HEK293T (cell line): ENCODE data around the gene NAALADL2.

ENCODE experiments used
- CTCF ChIA-PET: fragments of 350-600 bp; formaldehyde crosslinking; extraction: SDS; loops from one replicate; lab custom pipeline; 2021; ENCODE audit warnings: antibody characterized with exemption, inconsistent platforms; lab: Yijun Ruan, JAX
- POLR2A ChIA-PET: fragments of 350-600 bp; formaldehyde crosslinking; extraction: SDS; loops from one replicate; lab custom pipeline; 2020; ENCODE audit warnings: antibody characterized with exemption, inconsistent platforms; lab: Yijun Ruan, JAX
- DNase-seq: peaks from one replicate; pipeline ENCODE4 v3.0.0; 2012; ENCODE audit warnings: mixed read lengths; ENCODE audit errors: extremely low spot score
- ARNT ChIP-seq: fragments of 450-650 bp; IDR thresholded peaks from 2 replicates; pipeline ENCODE4 v1.6.1; 2017; ENCODE audit warnings: mild to moderate bottlenecking
- BHLHE40 ChIP-seq: fragments of 450-650 bp; IDR thresholded peaks from 2 replicates; pipeline ENCODE4 v1.6.1; 2016; ENCODE audit warnings: mild to moderate bottlenecking, moderate library complexity, borderline replicate concordance
- CTBP1 ChIP-seq: fragments of 450-650 bp; IDR thresholded peaks from 2 replicates; pipeline ENCODE4 v1.6.1; 2016; ENCODE audit warnings: borderline replicate concordance
- ELF4 ChIP-seq: fragments of 450-650 bp; IDR thresholded peaks from 2 replicates; pipeline ENCODE4 v1.6.1; 2017; ENCODE audit warnings: antibody characterized with exemption
- FOXA1 ChIP-seq: fragments of 450-650 bp; IDR thresholded peaks from 2 replicates; pipeline ENCODE4 v1.6.1; 2016; ENCODE audit warnings: mild to moderate bottlenecking
- FOXK2 ChIP-seq: fragments of 450-650 bp; IDR thresholded peaks from 2 replicates; pipeline ENCODE4 v1.6.1; 2016; ENCODE audit warnings: mild to moderate bottlenecking
- FOXM1 ChIP-seq: fragments of 450-650 bp; IDR thresholded peaks from 2 replicates; pipeline ENCODE4 v1.6.1; 2017; ENCODE audit warnings: mild to moderate bottlenecking, borderline replicate concordance
- HDGF ChIP-seq: fragments of 450-650 bp; IDR thresholded peaks from 2 replicates; pipeline ENCODE4 v1.6.1; 2017; ENCODE audit warnings: antibody characterized with exemption, borderline replicate concordance
- L3MBTL2 ChIP-seq: fragments of 450-650 bp; conservative IDR thresholded peaks from 2 replicates; pipeline ENCODE4 v1.6.1; 2016; ENCODE audit warnings: mild to moderate bottlenecking
- LEF1 ChIP-seq: fragments of 450-650 bp; IDR thresholded peaks from 2 replicates; pipeline ENCODE4 v1.6.1; 2017; ENCODE audit warnings: mild to moderate bottlenecking, borderline replicate concordance
- NFRKB ChIP-seq: fragments of 450-650 bp; IDR thresholded peaks from 2 replicates; pipeline ENCODE4 v1.6.1; 2016; ENCODE audit warnings: mild to moderate bottlenecking, moderate library complexity
- PKNOX1 ChIP-seq: fragments of 450-650 bp; IDR thresholded peaks from 2 replicates; pipeline ENCODE4 v1.6.1; 2016
- SP1 ChIP-seq: fragments of 450-650 bp; IDR thresholded peaks from 2 replicates; pipeline ENCODE4 v1.6.1; 2017
- SUZ12 ChIP-seq: fragments of 450-650 bp; IDR thresholded peaks from 2 replicates; pipeline ENCODE4 v1.6.1; 2016; ENCODE audit warnings: mild to moderate bottlenecking
- TARDBP ChIP-seq: fragments of 450-650 bp; IDR thresholded peaks from 2 replicates; pipeline ENCODE4 v1.6.1; 2016
- ZNF384 ChIP-seq: fragments of 450-650 bp; IDR thresholded peaks from 2 replicates; pipeline ENCODE4 v1.6.1; 2016

The NAALADL2 gene

GRCh38 chr3:174945276-174945675, 86.1 kb downstream of the NAALADL2 start:
- CTCF ChIA-PET = no interaction called here
- POLR2A ChIA-PET = no interaction called here
- TF ChIP-seq NFRKB (no peak), FOXM1 (no peak), FOXK2 (no peak), L3MBTL2 (no peak), ARNT (no peak), ZNF384 (no peak), BHLHE40 (no peak), PKNOX1 (no peak), LEF1 (no peak), TARDBP (no peak), ELF4 (no peak), CTBP1 (no peak), SP1 (no peak), HDGF (no peak), SUZ12 (no peak), FOXA1 (no peak)
- DNase-seq = no peak

GRCh38 chr3:174945951-174946350, 86.8 kb downstream of the NAALADL2 start:
- no peak for TF ChIP-seq SP1
- no peak for TF ChIP-seq NFRKB
- no peak for TF ChIP-seq HDGF
- TF ChIP-seq LEF1 = no peak
- no peak for TF ChIP-seq BHLHE40
- no peak for TF ChIP-seq ZNF384
- TF ChIP-seq FOXM1 = no peak
- TF ChIP-seq ELF4 = no peak
- TF ChIP-seq PKNOX1 = no peak
- TF ChIP-seq ARNT = no peak
- no peak for TF ChIP-seq FOXA1
- TF ChIP-seq FOXK2 = no peak
- TF ChIP-seq L3MBTL2 = no peak
- no peak for TF ChIP-seq SUZ12
- no peak for TF ChIP-seq CTBP1
- CTCF ChIA-PET = no interaction called here
- POLR2A ChIA-PET = no interaction called here
- no peak for DNase-seq

- ChIA-PET CTCF (no interaction called here), POLR2A (no interaction called here)
- DNase-seq = no peak
- TF ChIP-seq LEF1 (no peak), FOXM1 (no peak), HDGF (no peak), NFRKB (no peak), SUZ12 (no peak), TARDBP (no peak), ARNT (no peak), PKNOX1 (no peak), BHLHE40 (no peak), SP1 (no peak)
Measured at GRCh38 chr3:174949523-174949922, 90.4 kb downstream of the NAALADL2 start.

GRCh38 chr3:174951034-174951433, 91.9 kb downstream of the NAALADL2 start:
- TF ChIP-seq FOXK2 (no peak), SP1 (no peak), SUZ12 (no peak), LEF1 (no peak), L3MBTL2 (no peak), HDGF (no peak), NFRKB (no peak), ZNF384 (no peak), PKNOX1 (no peak), ARNT (no peak), ELF4 (no peak)
- POLR2A ChIA-PET = no interaction called here
- CTCF ChIA-PET = no interaction called here
- DNase-seq = no peak

- TF ChIP-seq FOXK2 (no peak), SP1 (no peak), FOXM1 (no peak), NFRKB (no peak), TARDBP (no peak), ELF4 (no peak), FOXA1 (no peak), CTBP1 (no peak)
- POLR2A ChIA-PET = no interaction called here
- no peak for DNase-seq
- CTCF ChIA-PET = no interaction called here
Measured at GRCh38 chr3:174951498-174952005, 92.4 kb downstream of the NAALADL2 start.

GRCh38 chr3:174953068-174953467, 93.9 kb downstream of the NAALADL2 start:
- ChIA-PET POLR2A (no interaction called here), CTCF (no interaction called here)
- no peak for TF ChIP-seq FOXA1
- no peak for TF ChIP-seq LEF1
- no peak for TF ChIP-seq ZNF384
- TF ChIP-seq FOXM1 = no peak
- TF ChIP-seq PKNOX1 = no peak
- no peak for DNase-seq
